Mesendoderm (in vitro differentiated cells): ENCODE results near the gene CSNK2A3. TPM values are rescaled to one million over a fixed set of nuclear protein-coding genes. Genes with fewer than 3 reads are reported as not detected.
"Not testable (repeated sequence)": the region's sequence is repeated elsewhere in the genome, so short reads cannot be mapped to it uniquely, and the experiment has no call there.

Experiments used
- DNase-seq: peaks from one replicate; pipeline ENCODE4 v3.0.0; 2013
- H2AK5ac ChIP-seq: 2 replicates; pipeline ENCODE4 v1.6.1; 2013; ENCODE audit warnings: low read length, inconsistent platforms
- H2BK120ac ChIP-seq: 2 replicates; pipeline ENCODE4 v1.6.1; 2013; ENCODE audit warnings: low read depth, mild to moderate bottlenecking, low read length, moderate library complexity, mixed read lengths
- H2BK15ac ChIP-seq: replicated peaks from 2 replicates; pipeline ENCODE4 v1.6.1; 2013; ENCODE audit warnings: low read depth, mild to moderate bottlenecking, moderate library complexity
- H2BK5ac ChIP-seq: 2 replicates; pipeline ENCODE4 v1.6.1; 2013; ENCODE audit warnings: low read length, inconsistent platforms
- H3K18ac ChIP-seq: 2 replicates; pipeline ENCODE4 v1.6.1; 2013; ENCODE audit warnings: mild to moderate bottlenecking, low read length, mixed read lengths
- H3K23ac ChIP-seq: one replicate; pipeline ENCODE4 v1.6.1; 2013; ENCODE audit warnings: low read length
- H3K27ac ChIP-seq: 2 replicates; pipeline ENCODE4 v1.5.1; 2013; ENCODE audit warnings: low read depth, mild to moderate bottlenecking, inconsistent platforms, low read length, moderate library complexity
- H3K27me3 ChIP-seq: 2 replicates; pipeline ENCODE4 v1.6.1; 2013; ENCODE audit warnings: low read length, control low read depth, mild to moderate bottlenecking, inconsistent platforms; ENCODE audit not compliant: insufficient read depth, poor library complexity
- H3K36me3 ChIP-seq: 2 replicates; pipeline ENCODE4 v1.6.1; 2013; ENCODE audit warnings: low read length, inconsistent platforms; ENCODE audit not compliant: control insufficient read depth, insufficient read depth
- H3K4ac ChIP-seq: one replicate; pipeline ENCODE4 v1.6.1; 2013; ENCODE audit warnings: low read depth, mild to moderate bottlenecking, low read length, moderate library complexity
- H3K4me1 ChIP-seq: 2 replicates; pipeline ENCODE4 v1.6.1; 2013; ENCODE audit warnings: low read depth, low read length, inconsistent platforms; ENCODE audit not compliant: control insufficient read depth
- H3K4me2 ChIP-seq: 2 replicates; pipeline ENCODE4 v1.6.1; 2013; ENCODE audit warnings: low read length
- H3K4me3 ChIP-seq: 2 replicates; pipeline ENCODE4 v1.5.1; 2013; ENCODE audit warnings: mild to moderate bottlenecking, low read length
- H3K56ac ChIP-seq: one replicate; pipeline ENCODE4 v1.6.1; 2013; ENCODE audit warnings: low read length
- H3K79me1 ChIP-seq: 2 replicates; pipeline ENCODE4 v1.6.1; 2013; ENCODE audit warnings: low read length, inconsistent platforms
- H3K79me2 ChIP-seq: 2 replicates; pipeline ENCODE4 v1.6.1; 2013; ENCODE audit warnings: mild to moderate bottlenecking, low read length; ENCODE audit not compliant: control insufficient read depth, insufficient read depth
- H3K9ac ChIP-seq: 2 replicates; pipeline ENCODE4 v1.6.1; 2013; ENCODE audit warnings: low read length, inconsistent platforms
- H4K5ac ChIP-seq: one replicate; pipeline ENCODE4 v1.6.1; 2013; ENCODE audit warnings: low read length
- H4K8ac ChIP-seq: one replicate; pipeline ENCODE4 v1.6.1; 2013; ENCODE audit warnings: low read depth, mild to moderate bottlenecking, control low read depth, low read length, moderate library complexity
- WGBS: extraction: QIAGEN DNeasy Blood & Tissue Kit; methylation state at CpG from one replicate; pipeline ENCODE4 v1.1.7; 2013; ENCODE audit warnings: low lambda C conversion rate, missing lambda C conversion rate; ENCODE audit not compliant: insufficient coverage; ENCODE audit errors: extremely low coverage; 5-methylcytosine and 5-hydroxymethylcytosine counted together
- polyA plus RNA-seq, 2 experiments: library from polyadenylated mRNA; stranded (reverse); fragments of 200-250 nt; gene quantifications; one replicate each; pipeline ENCODE4 v1.2.3, GENCODE V29; 2013

The CSNK2A3 gene
- 3.2 TPM for polyA plus RNA-seq (2013, experiment 1 of 2)
- polyA plus RNA-seq (2013, experiment 2 of 2) = 2.6 TPM

DNA sequence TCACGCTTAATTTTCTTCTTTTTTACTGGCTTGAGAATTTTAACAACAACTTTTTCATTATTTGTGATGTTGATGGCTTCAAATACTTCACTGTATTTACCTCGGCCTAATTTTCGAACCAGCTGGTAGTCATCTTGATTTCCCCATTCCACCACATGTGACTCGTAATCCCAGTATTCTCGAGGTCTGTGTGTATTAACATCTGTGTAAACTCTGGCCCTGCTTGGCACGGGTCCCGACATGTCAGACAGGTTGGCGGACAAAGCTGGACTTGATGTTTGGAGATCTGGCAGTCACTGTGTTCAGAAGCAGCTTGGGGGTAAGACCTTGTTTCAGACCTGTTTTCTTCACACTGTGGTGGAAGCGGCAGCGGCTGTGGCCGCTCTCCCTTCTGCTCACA is at the start of gene CSNK2A3:
Gene CSNK2A3, minus strand, starts transcription at position 373 of the 400 bp plus-strand sequence. Its CDS starts 131 bp downstream, at position 242.
- DNase-seq, H2AK5ac ChIP-seq, H3K79me2 ChIP-seq, H4K8ac ChIP-seq, H3K79me1 ChIP-seq, H3K18ac ChIP-seq, H2BK15ac ChIP-seq, H3K23ac ChIP-seq, H2BK5ac ChIP-seq, H3K4me3 ChIP-seq, H4K5ac ChIP-seq, H3K9ac ChIP-seq, H3K27ac ChIP-seq, H3K56ac ChIP-seq, H3K4me1 ChIP-seq, H3K4me2 ChIP-seq, H3K4ac ChIP-seq, H3K36me3 ChIP-seq, H3K27me3 ChIP-seq, H2BK120ac ChIP-seq: not testable (repeated sequence)
- no CpG with 5 or more reads among the region's 11 CpGs for WGBS

GRCh38 chr11:11401960-11402535 is 49.0 kb upstream of the CSNK2A3 start:
- Histone ChIP-seq H3K27me3 (no peaks in the 10 kb centered on the region), H3K9ac (no peak overlapping the region), H2BK120ac (no peak overlapping the region), H3K4me1 (peaks cover 7% of the 10 kb centered on the region), H3K27ac (no peak overlapping the region), H4K8ac (no peak overlapping the region), H3K79me2 (no peaks in the 10 kb centered on the region), H3K56ac (no peak overlapping the region), H3K4me3 (no peak overlapping the region), H2AK5ac (no peak overlapping the region), H2BK15ac (no peak overlapping the region), H4K5ac (no peak overlapping the region), H3K79me1 (no peaks in the 10 kb centered on the region), H3K18ac (no peak overlapping the region), H2BK5ac (no peak overlapping the region), H3K4me2 (no peak overlapping the region), H3K23ac (no peak overlapping the region), H3K36me3 (no peaks in the 10 kb centered on the region), H3K4ac (no peak overlapping the region)
- WGBS = no CpG with 5 or more reads among the region's 3 CpGs
- no peak for DNase-seq

DNA sequence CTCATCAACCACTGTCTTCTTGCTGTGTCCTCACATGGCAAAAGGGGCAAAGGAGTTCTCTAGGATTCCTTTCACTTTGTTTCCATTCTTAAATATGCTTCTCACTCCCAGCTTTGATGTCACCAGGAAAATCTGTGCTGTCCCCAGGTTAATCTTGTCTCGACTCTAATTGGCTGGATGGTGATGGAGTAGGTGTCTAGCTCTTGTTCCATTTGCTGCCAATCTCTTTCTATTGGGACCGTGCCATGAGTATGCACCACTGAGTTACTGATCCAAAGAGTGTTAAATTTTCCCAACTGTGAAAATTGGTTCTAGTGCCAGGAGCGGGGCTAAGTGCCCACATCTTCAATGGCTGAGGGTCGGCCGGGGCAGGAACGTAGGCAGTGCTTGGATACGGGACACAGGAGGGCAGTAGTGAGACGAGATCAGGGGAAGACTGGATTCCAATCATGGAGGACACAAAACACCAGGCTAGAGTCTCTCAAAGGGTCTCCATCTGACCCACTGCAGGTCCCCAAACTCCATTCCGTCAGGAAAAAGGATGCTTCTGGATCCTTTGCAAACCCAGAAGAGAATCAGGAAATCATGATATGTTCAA is 47.7 kb upstream of the CSNK2A3 start:
- H2AK5ac ChIP-seq = no peak overlapping the region
- H3K18ac ChIP-seq = no peak overlapping the region
- H4K5ac ChIP-seq = no peak overlapping the region
- H3K9ac ChIP-seq = no peak overlapping the region
- H3K79me1 ChIP-seq = no peaks in the 10 kb centered on the region
- no peak overlapping the region for H2BK120ac ChIP-seq
- no peak overlapping the region for H3K27ac ChIP-seq
- no peak overlapping the region for H3K4ac ChIP-seq
- H3K56ac ChIP-seq = no peak overlapping the region
- no peaks in the 10 kb centered on the region for H3K79me2 ChIP-seq
- no peak overlapping the region for H2BK15ac ChIP-seq
- no peaks in the 10 kb centered on the region for H3K27me3 ChIP-seq
- no peak overlapping the region for H4K8ac ChIP-seq
- H3K4me1 ChIP-seq = peaks cover 10% of the 10 kb centered on the region
- H2BK5ac ChIP-seq = no peak overlapping the region
- no peaks in the 10 kb centered on the region for H3K36me3 ChIP-seq
- no peak overlapping the region for H3K4me2 ChIP-seq
- peak; percentile 72 for DNase-seq
- no peak overlapping the region for H3K4me3 ChIP-seq
- H3K23ac ChIP-seq = no peak overlapping the region
- no CpG with 5 or more reads among the region's 9 CpGs for WGBS

GRCh38 chr11:11400121-11400520 is 47.1 kb upstream of the CSNK2A3 start:
- no peak overlapping the region for H3K9ac ChIP-seq
- H3K4me1 ChIP-seq = peaks cover 10% of the 10 kb centered on the region
- DNase-seq = no peak
- no peaks in the 10 kb centered on the region for H3K79me1 ChIP-seq
- no peak overlapping the region for H2BK15ac ChIP-seq
- H3K23ac ChIP-seq = no peak overlapping the region
- H3K56ac ChIP-seq = no peak overlapping the region
- no peak overlapping the region for H2BK5ac ChIP-seq
- H2BK120ac ChIP-seq = no peak overlapping the region
- H4K5ac ChIP-seq = no peak overlapping the region
- H3K79me2 ChIP-seq = no peaks in the 10 kb centered on the region
- no peaks in the 10 kb centered on the region for H3K36me3 ChIP-seq
- H3K18ac ChIP-seq = no peak overlapping the region
- no peak overlapping the region for H3K27ac ChIP-seq
- no peak overlapping the region for H3K4me2 ChIP-seq
- no peak overlapping the region for H3K4me3 ChIP-seq
- WGBS = no CpG with 5 or more reads among the region's 3 CpGs
- H3K27me3 ChIP-seq = no peaks in the 10 kb centered on the region
- no peak overlapping the region for H3K4ac ChIP-seq
- H4K8ac ChIP-seq = no peak overlapping the region
- H2AK5ac ChIP-seq = no peak overlapping the region

GRCh38 chr11:11397781-11398180 is 44.7 kb upstream of the CSNK2A3 start:
- Histone ChIP-seq H3K27ac (no peak overlapping the region), H2BK15ac (no peak overlapping the region)

DNA sequence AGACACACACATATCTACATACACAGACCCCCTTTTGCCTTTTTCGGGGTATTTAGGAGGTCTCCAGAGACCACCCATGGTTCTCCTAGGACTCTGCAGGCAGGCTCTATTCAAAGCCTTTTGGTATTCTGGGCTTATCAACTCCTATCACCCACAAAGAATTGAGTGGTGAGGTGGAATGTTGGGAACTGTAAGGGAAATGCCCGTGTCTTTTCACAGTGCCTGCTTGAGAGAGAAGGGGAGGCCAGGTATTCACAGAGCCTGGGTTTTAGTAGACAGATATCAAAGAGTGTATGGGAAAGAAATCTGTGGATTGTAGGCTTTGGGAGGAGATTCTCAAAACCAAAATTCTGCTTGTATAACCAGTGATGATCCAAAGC is 44.0 kb upstream of the CSNK2A3 start:
- Histone ChIP-seq H3K9ac (no peak overlapping the region), H3K4me3 (no peak overlapping the region), H3K36me3 (no peaks in the 10 kb centered on the region), H3K18ac (no peak overlapping the region), H2BK5ac (no peak overlapping the region), H4K8ac (no peak overlapping the region), H3K79me2 (no peaks in the 10 kb centered on the region), H3K27ac (no peak overlapping the region), H3K27me3 (no peaks in the 10 kb centered on the region), H2AK5ac (no peak overlapping the region), H3K79me1 (no peaks in the 10 kb centered on the region), H3K4ac (no peak overlapping the region), H2BK15ac (no peak overlapping the region), H2BK120ac (no peak overlapping the region), H3K23ac (no peak overlapping the region), H3K56ac (no peak overlapping the region), H4K5ac (no peak overlapping the region), H3K4me2 (no peak overlapping the region), H3K4me1 (peaks cover 3% of the 10 kb centered on the region)
- DNase-seq = peak; percentile 68
- WGBS = no CpG with 5 or more reads among the region's 2 CpGs

More at GRCh38 chr11:11397781-11398180, 44.7 kb upstream of the CSNK2A3 start:
- Histone ChIP-seq H3K4ac (no peak overlapping the region), H3K27me3 (no peaks in the 10 kb centered on the region), H3K4me2 (no peak overlapping the region), H3K18ac (no peak overlapping the region), H3K23ac (no peak overlapping the region), H3K56ac (no peak overlapping the region), H2BK120ac (no peak overlapping the region), H4K8ac (no peak overlapping the region), H3K4me3 (no peak overlapping the region), H3K36me3 (no peaks in the 10 kb centered on the region), H2AK5ac (no peak overlapping the region), H2BK5ac (no peak overlapping the region), H3K4me1 (peaks cover 3% of the 10 kb centered on the region), H3K79me1 (no peaks in the 10 kb centered on the region), H3K9ac (no peak overlapping the region), H4K5ac (no peak overlapping the region), H3K79me2 (no peaks in the 10 kb centered on the region)
- WGBS = no CpG with 5 or more reads among the region's 3 CpGs
- DNase-seq = no peak
